ENCODE measurements around the gene KAT8.
"Not testable (repeated sequence)": the region's sequence is repeated elsewhere in the genome, so short reads cannot be mapped to it uniquely, and the experiment has no call there.

KAT8 gene

DNA sequence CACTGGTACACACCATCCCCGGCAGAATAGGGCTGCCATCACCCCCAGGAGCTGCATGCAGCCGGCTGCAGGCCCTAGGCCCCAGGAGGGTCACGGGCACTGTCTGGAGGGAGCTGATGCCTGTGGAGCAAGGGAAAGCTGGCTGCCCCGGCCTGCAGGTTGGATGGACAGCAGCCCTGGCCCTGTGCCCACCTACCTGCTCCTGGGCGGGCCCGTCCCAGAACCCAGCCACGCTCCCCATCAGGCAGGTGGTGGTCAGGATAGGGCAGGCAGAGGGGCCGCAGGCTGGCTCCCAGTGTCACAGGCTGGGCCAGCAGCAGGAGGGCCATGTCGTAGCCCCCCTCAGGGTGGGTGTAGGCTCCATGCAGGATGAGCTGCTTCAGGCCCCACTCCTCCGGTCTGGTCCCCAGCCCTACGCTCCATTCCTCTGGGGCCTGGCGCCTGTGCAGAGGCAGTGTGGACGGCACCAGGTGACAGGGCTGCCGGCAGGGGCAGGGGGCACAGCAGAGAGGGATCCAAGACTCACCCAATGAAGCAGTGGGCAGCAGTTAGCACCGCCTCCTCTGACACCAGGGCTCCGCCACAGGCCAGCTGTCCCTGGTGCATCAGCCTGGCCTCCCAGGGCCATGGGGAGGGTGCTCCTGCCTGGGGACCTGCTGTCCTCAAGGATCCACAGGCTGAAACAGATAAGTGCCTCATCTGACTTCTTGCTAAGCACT, 32.7 kb upstream of the KAT8 start:
- no peak for DNase-seq

DNA sequence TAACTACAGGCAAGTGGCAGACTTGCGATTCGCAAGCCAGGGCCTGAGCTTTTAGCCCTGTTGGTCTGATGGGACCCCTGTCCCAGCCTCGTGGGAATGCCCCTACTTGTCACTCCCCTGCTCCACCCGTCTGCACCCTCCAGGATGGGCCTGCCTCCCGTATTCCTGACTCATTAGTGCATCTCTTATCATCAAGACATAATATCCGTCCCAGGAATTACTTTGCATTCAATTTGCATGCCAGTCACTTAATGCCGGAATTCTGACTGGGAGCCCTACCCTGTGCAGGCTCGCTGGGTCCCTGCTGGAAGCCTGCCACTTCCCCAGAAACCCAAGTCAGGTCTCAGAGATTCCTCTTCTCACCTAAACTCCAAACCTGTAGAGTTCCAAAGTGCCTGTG, 32.1 kb upstream of the KAT8 start:
- DNase-seq = no peak

DNA sequence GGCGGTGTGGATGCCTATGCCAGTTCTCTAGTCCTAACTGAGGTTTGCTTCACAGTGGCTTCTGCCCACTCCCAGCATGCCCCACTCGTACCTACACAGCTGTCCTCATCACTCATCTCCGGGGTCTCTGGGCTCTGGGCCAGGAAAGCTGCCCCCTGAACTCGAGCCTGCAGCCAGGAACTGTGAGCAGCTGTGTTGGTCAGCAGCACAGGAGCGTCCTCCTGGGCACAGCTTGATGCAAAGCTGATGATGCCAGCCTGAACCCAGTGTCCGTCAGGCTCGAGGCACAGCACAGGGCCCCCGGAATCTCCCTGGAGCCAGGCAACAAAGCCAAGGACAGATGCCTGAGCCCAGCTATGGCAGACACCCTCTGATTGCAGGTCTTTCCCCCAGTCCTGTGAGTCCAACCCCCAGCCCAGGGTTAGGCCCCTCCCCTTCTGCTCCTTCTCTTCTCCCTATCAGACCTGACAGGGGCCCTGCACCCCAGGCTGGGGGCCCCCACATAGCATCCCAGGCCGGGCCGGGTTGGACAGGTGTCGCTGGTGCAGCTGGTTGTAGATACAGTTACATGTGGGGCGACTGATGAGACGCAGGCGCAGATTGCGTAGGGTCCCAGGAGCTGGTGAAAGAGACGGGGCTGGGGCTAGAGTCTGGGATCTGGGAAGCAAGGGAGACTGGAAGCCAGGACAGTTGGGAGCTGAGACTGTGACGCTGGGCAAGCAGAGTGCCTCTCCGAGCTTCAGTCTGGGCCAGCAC, 31.4 kb upstream of the KAT8 start:
- DNase-seq = no peak

DNA sequence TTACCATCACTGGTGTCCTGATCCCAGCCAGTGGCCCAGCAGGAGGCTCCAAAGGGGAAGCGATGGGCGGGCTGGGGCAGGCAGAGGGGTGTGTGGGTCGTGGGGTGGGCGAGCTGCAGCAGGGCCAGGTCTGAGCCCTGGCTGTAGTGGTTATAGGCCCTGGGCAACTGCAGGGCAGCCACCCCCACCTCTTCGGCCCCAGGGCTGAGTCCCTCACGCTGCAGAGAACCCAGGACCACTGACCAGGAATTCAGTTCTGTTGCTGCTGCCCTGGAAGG, 30.9 kb upstream of the KAT8 start:
- no peak for DNase-seq

DNA sequence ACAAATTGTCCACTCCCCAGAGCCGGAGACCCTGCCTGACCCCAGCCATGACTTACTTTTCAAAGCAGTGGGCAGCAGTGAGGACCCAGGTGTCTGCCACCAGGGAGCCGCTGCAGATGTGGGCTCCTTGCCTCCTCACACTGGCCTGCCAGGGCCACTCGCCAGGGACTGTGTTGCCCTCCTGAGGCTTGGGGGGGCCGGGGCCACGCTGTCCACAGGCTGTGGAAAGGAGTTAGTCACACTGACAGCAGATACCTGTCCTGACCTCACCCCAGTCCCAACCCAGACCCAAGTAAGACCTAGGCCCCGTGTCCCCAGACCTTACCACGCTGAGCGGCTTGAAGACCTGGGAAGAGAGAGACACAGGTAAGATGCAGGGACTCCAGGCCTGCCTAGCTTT, 30.0 kb upstream of the KAT8 start:
- no peak for DNase-seq

DNA sequence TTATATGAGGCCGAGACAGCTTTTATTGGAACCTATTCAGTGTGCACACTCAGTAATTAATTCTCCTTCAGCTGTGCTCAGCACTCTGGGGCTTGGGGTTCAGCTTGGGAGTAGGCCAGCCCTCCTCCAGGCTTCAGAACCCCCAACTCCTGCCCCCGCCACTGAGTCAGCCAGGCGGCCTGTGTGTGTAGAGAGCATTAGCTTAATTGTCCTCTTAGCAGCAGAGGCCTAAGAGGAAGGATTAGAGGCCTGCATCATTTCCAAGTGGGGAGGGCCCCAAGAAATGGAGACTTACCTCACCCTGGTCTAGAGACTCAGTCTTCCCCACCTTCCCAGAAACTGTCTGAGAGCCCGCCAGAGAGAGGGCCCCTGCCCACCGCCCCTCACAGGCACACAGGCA, 29.5 kb upstream of the KAT8 start:
- no peak for DNase-seq

DNA sequence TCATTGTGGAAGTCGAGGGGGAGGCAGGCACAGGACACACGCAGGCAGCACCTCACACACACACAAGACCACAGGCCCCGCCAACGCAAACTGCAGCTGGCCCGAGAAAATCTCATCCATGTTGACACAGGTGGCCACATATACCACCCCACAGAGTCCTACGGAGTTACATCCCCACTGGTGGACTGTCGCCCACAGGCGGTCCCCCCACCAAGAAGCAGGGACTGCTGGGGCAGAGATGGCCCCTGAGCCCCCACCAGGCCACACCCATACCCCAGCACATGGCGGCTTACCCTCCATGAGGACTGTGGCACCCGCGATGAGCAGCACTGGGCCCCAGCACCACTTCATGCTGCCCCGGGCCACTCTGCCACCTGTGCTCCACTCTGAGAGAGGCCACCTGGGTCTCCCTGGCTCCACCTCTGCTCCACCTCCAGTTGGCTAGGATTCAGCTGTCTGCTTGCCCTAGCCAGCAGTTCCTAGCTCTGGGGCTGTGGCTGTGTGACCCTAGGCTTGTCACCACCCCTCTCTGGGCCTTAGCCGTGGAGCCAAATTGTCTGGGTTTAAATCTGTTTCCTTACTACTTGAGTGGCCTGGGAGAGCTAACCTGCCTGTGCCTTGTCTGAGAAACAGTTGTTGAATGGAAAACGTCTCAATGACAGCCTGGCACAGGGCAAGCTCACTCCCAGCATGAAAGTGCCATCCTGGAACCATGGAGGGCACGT, 28.8 kb upstream of the KAT8 start, which contains the start of gene PRSS53:
PRSS53 (minus strand) TSS at position 485 of the 725 bp plus-strand sequence; CDS start at position 351, 134 bp downstream.
- no peak for DNase-seq

DNA sequence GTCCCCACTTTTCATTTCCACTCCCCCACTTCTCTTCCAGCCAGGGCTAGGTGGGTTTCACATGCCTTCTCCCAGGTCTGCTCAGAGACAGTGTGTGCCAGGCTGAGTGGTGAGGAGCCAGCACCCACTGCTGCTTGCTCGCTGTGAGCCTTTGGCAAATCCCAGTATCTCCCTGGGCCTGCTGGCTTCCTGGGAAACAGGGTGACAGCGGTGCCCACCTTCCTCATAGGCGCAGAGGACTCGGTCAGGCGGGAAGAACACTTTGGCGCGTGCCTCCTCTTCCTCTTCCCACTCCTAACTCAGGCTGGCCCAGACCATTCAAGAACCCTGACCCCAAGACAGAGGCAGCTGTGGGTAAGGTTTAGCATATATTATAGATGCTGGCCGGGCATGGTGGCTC, 28.3 kb upstream of the KAT8 start:
- DNase-seq = no peak

DNA sequence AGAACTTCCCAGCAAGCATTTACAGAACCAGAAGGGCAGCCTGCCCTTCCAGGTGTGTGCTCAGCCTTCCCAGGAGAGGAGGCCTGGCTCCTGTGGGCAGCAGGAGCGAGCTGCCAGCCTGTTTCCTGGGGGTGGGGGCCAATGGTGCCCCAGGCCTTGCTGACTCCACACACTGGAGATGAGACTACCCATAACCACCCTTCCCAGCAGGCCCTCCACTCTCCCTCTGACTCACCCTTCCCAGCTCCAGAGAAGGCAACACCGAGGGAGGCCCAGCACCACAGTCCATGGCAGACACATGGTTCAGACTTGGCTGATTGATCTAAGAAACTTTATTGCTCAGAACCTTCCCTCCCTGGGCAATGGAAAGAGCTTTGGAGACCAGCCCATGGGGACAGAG, 26.9 kb upstream of the KAT8 start:
- no peak for DNase-seq

DNA sequence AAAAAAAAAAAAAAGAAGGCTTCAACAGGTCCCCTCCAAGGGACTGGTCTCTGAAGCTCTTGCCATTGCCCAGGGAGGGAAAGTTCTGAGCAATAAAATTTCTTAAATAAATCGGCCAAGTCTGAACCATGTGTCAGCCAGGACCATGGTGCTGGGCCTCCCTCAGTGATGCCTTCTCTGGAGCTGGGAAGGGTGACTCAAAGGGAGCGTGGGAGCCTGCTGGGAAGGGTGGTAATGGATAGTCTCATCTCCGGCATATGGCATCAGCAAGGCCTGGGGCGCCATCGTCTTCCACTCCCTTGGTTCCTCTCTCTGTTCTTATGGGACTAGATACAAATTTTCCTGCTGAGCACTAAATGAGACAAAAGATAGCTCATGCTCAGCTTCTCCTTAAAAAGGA, 25.1 kb upstream of the KAT8 start:
- no peak for DNase-seq

DNA sequence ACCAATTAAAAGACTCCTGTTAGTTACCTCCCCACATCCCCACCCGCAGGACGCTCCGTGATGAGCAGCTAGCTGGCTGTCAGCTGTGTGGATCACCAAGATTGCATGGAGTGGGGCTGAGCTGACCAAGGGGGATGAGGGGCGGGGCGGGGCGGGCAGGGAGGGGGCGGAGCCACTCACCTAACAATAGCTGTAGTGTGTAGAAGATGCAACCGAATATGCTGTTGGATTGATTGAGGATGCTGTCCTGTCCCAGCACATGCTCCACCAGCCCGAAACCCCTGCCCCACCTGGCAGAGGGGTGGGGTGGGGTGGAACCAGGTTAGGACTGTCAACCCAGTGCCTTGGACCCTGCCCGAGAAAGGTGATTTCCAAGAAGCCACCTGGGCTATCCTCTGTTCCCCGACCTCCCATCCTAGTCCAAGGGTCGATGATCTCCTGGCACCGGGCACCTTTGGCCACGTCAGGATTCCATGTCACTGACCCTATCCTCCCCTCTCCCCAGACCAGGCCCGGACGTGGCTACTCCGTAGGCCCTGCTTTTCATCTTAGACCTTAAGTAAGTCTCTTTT, 24.2 kb upstream of the KAT8 start:
- DNase-seq = no peak

DNA sequence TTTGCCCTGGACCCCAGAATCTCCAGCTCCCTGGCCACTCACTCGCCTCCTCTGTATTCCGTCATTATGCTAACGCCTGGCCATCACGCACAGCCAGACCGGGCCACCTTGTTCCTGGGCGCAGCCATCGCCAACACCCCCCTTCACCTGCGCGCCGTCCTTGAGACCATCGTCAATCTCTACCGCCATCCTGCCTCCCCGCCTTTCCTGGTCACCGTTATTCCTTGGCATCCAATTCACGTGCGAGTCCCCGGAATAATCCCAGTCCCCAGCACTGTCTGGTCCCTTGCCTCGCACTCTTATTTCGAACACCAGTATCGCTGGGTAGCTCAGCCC, 23.4 kb upstream of the KAT8 start:
- no peak for DNase-seq

DNA sequence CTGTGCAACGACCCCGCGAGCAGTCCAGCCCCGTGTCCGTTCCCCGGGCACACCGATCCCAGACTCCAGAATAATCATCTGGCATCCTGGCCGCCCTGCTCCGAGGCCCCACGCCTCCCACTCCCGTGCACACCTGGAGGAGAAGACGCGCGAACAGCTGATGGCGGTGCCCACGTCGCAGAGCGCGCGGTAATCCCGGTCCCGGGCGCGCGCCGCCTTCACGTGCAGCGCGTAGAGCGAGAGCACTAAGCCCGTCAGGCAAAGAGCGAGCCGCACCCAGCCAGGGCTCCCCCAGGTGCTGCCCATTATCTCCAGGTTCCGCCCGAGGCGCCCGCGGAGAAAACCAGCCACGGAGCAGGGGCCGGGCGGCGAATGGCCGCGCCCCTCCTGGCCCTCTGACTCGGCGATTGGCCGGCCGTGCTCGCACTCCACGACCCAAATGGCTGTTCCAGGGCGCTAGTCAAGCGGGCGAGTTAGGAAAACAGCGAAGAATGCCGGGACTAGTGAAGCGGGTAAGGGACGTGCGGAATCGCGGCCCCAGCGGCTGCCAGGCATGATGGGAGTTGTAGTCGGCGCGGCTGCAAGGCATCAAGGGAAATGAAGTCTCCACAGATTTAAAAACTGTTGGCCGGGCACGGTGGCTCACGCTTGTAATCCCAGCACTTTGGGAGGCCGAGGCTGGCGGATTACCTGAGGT, 22.9 kb upstream of the KAT8 start, which contains the start of gene VKORC1:
VKORC1 (minus strand) TSS at position 374 of the 697 bp plus-strand sequence; CDS start at position 306, 68 bp downstream.
- DNase-seq = peak; percentile 86

DNA sequence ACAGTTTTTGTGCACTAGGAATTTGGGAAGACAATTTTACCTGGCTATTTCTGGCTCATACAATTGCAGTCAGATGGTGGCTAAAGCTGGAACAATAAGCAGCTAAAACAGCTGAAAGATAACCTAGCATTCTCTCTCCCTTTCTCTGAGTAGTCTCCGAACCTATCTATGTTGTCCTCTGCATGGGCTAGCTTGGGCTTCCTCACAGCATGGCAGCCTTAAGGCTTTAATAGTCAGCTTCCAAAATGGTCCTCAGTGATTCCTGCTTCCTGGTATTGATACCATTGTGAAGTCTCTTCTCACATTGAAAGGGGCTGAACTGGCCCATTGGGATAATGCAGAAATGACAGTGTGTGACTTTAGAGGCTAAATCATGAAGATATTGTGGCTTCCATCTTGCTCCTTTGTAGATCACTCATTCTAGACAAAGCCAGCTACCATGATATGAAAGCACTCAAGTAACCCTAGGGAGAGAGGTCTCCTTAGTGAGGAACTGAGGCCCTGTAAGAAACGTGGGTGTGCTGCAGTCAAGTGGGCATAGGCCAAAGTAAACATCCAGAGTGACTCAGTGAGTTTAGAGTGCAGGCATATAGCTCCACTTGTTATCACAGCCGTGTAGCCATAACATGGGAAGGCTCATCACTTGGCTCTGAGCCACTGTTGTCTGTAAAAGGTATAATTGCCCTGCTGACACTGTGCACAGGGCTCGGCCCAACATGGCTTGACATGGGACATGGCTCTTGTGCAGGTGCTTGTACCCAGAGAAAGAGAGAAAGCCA, 17.4 kb upstream of the KAT8 start:
- DNase-seq = no peak

DNA sequence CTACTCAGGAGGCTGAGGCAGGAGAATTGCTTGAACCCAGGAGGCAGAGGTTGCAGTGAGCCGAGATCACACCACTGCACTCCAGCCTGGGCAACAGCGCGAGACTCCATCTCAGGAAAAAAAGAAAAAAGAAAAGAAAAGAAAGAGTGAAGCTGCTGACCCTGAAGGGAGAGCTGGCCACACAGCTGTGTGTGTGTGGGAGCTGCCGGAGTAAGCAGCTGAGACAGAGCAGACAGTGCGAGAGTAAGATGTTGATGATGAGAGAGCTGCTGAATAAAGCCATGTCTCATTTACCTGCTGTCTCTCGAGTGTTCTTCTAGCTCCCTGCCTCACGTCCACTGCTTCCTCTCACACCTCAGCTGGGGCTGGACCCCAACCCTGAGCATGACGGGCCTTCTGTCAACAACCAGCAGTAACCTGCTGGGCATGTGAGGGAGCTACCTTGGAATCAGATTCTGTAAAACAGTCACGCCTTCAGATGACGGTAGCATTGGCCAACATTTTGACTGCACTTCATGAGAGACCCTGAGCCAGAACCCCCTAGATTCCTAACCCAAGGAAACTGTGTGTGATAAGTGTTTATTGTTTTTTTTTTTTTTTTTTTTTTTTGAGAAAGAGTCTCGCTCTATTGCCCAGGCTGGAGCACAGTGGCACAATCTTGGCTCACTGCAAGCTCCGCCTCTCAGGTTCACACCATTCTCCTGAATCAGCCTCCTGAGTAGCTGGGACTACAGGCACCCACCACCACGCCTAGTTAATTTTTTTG, 16.4 kb upstream of the KAT8 start:
- not testable (repeated sequence) for DNase-seq

DNA sequence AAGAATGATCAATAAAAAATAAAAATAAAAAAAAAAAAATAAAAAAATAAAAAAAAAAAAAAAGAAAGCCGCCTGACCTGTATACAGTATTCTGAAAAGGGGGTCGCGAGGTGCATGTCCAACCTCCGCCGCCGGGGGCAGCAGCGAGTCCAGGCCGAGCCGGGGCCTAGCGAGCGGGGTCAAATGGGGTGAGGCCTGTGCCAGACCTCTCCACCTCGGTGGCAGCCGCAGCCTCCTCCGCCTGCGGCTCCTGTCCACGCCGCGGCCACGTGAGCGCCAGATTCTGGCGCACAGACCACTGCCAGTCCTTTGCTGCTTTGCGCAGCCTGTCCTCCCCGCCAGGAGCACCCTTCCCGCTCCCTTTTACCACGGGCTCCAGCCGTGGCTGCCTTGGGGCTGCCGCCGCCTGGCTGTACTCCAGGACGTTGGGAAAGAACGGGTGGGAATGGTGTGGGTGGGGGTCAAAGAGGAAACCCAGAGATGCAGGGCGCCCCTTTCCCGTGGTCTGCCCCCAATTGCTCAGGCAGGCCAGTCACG, 11.7 kb upstream of the KAT8 start:
- DNase-seq = no peak

DNA sequence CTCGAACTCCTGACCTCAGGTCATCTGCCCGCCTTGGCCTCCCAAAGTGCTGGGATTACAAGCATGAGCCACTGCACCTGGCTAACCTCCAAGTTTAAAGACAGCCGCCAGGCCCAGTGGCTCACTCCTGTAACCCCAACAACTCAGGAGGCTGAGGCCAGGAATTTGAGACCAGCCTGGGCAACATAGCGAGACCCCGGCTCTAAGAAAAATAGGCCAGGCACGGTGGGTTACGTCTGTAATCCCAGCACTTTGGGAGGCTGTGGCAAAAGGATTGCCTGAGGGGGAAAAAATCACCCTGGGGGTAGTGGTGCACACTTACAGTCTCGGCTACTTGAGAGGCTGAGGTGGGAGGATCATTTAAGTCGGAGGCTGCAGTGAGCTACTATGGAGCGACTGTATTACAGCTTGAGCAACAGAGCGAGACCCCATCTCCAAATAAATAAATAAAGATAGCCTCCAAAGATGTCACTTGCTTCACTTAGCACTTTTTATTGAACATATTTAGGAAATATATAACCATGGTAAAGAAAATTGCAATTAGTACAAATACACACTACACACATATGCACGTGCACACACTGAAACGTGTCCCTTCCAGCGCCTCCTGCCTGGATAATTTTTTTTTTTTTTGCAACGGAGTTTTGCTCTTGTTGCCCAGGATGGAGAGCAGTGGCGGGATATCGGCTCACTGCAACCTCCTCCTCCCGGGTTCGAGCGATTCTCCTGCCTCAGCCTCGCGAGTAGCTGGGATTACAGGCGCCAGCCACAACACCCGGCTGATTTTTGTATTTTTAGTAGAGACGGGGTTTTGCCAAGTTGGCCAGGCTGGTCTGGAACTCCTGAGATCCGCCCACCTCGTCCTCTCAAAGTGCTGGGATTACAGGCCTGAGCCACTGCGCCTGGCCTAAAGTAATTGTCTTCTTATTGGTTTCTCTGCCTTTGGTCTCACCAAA, 10.7 kb upstream of the KAT8 start:
- DNase-seq = no peak

DNA sequence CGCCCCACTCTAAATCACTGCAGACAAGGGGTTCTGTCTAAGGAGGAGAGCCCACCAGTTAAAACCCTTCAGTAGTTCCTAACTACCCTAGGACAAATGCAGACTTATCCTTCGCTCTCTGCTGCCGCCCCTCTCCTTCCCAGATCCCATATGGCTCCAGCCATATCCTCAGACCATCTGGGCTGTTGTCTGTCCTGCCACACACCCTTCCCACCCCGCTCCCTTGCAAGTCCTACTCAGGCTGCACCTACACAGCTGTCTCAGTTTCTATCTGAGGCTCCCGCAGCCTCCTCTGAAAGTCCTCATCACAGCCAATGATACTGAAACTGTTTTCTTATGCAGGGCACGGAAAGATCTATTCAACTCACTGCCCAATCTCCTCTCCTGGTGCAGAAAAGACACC, 10.0 kb upstream of the KAT8 start:
- DNase-seq = no peak

DNA sequence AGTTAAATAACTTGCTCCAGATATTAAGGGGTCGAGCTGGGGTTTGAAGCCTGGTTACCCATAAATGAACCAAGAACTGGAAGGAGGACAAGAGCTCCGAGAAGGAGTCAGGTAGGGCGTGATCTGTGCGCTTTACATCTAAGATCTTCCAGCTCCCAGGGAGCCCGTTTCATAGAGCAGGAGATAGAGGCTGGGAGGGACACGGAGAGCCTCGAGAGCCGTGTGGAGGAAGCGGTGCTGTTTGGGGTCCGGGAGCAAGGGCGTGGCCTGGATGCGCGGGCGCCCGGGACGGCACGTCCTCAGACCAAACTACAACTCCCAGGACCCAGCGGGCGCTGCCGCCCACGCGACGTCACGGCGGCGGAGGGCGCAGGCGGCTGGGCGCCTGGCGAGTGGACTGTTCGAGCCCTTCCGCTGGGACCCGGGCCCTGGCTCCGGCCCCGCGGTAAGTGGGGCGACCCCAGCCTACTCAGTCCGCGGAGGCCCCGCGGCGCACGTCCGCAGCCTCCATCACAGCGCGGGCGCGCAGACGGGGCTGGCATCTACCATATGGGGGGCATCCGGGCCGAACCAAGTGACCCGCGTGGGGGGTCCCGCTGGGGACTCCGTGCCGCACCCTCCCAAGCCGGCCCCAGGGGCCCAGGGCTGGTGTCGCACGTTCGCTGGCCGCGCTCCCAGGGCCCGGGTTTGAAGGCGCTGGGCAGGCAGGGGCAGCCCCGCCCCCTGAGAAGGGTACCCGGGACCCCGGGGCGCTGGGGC, 9.2 kb upstream of the KAT8 start, which contains the start of gene BCKDK:
BCKDK (plus strand) TSS at position 352 of the 759 bp plus-strand sequence. CDS start 838 bp downstream, outside the sequence.
- no peak for DNase-seq
